Endodermal cell (in vitro differentiated cells): Measurements from ENCODE around the gene SCN2B. TPM values are rescaled to one million over a fixed set of nuclear protein-coding genes. Genes with fewer than 3 reads are reported as not detected.

Experiments used
- DNase-seq: peaks from one replicate; pipeline ENCODE4 v3.0.0-alpha.2; 2017
- H3K27ac ChIP-seq: 2 replicates; pipeline ENCODE4 v1.5.1; 2013; ENCODE audit warnings: mild to moderate bottlenecking, low read depth, low read length, moderate library complexity
- H3K27me3 ChIP-seq: 2 replicates; pipeline ENCODE4 v1.6.1; 2013; ENCODE audit warnings: mild to moderate bottlenecking, low read length, moderate library complexity; ENCODE audit not compliant: insufficient read depth, control insufficient read depth, poor library complexity, severe bottlenecking
- H3K36me3 ChIP-seq: 2 replicates; pipeline ENCODE4 v1.7.0; 2013; ENCODE audit warnings: mild to moderate bottlenecking, low read length, moderate library complexity; ENCODE audit not compliant: control insufficient read depth, insufficient read depth
- H3K4me1 ChIP-seq: one replicate; pipeline ENCODE4 v1.7.0; 2013; ENCODE audit warnings: low read length; ENCODE audit not compliant: control insufficient read depth, insufficient read depth
- H3K4me3 ChIP-seq: 2 replicates; pipeline ENCODE4 v1.5.1; 2013; ENCODE audit warnings: mild to moderate bottlenecking, low read length, moderate library complexity
- H3K9ac ChIP-seq: 2 replicates; pipeline ENCODE4 v1.6.1; 2013; ENCODE audit warnings: mild to moderate bottlenecking, low read length, moderate library complexity; ENCODE audit not compliant: poor library complexity, severe bottlenecking; ENCODE audit errors: extremely low read depth
- H3K9me3 ChIP-seq: 2 replicates; pipeline ENCODE4 v1.6.1; 2013; ENCODE audit warnings: mild to moderate bottlenecking, low read length, moderate library complexity; ENCODE audit not compliant: control insufficient read depth
- H3K27ac Mint-ChIP-seq: 2 replicates; pipeline ENCODE4 v1.8.0; 2020; ENCODE audit warnings: mixed read lengths
- H3K27me3 Mint-ChIP-seq: 2 replicates; pipeline ENCODE4 v1.8.0; 2021; ENCODE audit warnings: mild to moderate bottlenecking, mixed read lengths; ENCODE audit not compliant: insufficient read depth
- H3K36me3 Mint-ChIP-seq: 2 replicates; pipeline ENCODE4 v1.8.0; 2020; ENCODE audit warnings: low read depth, mixed read lengths
- H3K4me1 Mint-ChIP-seq: 2 replicates; pipeline ENCODE4 v1.8.0; 2020; ENCODE audit warnings: mixed read lengths
- H3K4me3 Mint-ChIP-seq: 2 replicates; pipeline ENCODE4 v1.8.0; 2020; ENCODE audit warnings: mild to moderate bottlenecking, moderate library complexity, mixed read lengths
- H3K9me3 Mint-ChIP-seq: 2 replicates; pipeline ENCODE4 v1.8.0; 2020; ENCODE audit warnings: mild to moderate bottlenecking, mixed read lengths
- WGBS, 2 experiments: methylation state at CpG; one replicate each; pipeline versions ENCODE4 v1.1.5 to v1.1.7; 2013; ENCODE audit warnings: missing lambda C conversion rate in 2 of 2, mixed read lengths in 1 of 2; ENCODE audit not compliant: insufficient coverage in 1 of 2, insufficient read length in 1 of 2; 5-methylcytosine and 5-hydroxymethylcytosine counted together
- total RNA-seq, 2 donors: library from RNA; stranded (reverse); fragmentation: NEBNext Ultra II Directional in 1 of 2; extraction: Animal tissue kit (Norgen Biotek cat#: 25700) in 1 of 2; gene quantifications; 2 replicates in 1 of 2; 3 replicates in 1 of 2; pipeline ENCODE4 v1.2.1, GENCODE V29; 2021
- TF ChIP-seq, protein P1 (sequence below): fragments of 200-600 bp; sonication (generic); conservative IDR thresholded peaks from 2 replicates; pipeline ENCODE4 v1.5.0; 2021; ENCODE audit warnings: antibody characterized with exemption, mild to moderate bottlenecking

The SCN2B gene
- total RNA-seq, 2 donors from 2014 or later: 0.11 to 0.20 TPM

DNA sequence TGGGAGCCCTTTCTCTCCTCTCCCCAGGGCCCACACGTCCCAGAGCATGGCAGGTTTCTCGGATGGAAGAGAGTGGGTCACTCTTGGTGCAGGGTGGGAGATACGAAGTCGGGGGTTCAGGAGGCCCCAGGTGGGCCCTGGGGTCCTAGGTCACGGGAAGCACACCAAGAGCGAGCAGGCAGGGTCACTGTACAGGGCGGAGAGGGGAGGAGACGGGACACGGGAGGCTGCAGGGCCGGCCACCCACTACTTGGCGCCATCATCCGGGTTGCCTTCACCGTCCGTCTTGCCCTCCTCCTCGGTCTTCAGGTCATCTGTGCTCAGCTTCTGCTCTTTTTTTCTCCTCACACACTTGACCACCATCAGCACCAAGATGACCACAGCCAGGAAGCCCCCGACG, 9.8 kb downstream of the SCN2B start:
- TF ChIP-seq, protein P1, sequence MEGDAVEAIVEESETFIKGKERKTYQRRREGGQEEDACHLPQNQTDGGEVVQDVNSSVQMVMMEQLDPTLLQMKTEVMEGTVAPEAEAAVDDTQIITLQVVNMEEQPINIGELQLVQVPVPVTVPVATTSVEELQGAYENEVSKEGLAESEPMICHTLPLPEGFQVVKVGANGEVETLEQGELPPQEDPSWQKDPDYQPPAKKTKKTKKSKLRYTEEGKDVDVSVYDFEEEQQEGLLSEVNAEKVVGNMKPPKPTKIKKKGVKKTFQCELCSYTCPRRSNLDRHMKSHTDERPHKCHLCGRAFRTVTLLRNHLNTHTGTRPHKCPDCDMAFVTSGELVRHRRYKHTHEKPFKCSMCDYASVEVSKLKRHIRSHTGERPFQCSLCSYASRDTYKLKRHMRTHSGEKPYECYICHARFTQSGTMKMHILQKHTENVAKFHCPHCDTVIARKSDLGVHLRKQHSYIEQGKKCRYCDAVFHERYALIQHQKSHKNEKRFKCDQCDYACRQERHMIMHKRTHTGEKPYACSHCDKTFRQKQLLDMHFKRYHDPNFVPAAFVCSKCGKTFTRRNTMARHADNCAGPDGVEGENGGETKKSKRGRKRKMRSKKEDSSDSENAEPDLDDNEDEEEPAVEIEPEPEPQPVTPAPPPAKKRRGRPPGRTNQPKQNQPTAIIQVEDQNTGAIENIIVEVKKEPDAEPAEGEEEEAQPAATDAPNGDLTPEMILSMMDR: no peak
- DNase-seq: no peak
- H3K9me3 Mint-ChIP-seq: no peaks in the 10 kb centered on the region
- no peak overlapping the region for H3K27ac Mint-ChIP-seq
- no peak overlapping the region for H3K27ac ChIP-seq
- no peaks in the 10 kb centered on the region for H3K36me3 Mint-ChIP-seq
- peaks cover 91% of the 10 kb centered on the region for H3K27me3 Mint-ChIP-seq
- no peak overlapping the region for H3K9ac ChIP-seq
- no peaks in the 10 kb centered on the region for H3K9me3 ChIP-seq
- no peaks in the 10 kb centered on the region for H3K36me3 ChIP-seq
- H3K4me1 Mint-ChIP-seq: peaks cover 7% of the 10 kb centered on the region
- no peak overlapping the region for H3K4me3 Mint-ChIP-seq
- H3K27me3 ChIP-seq: peaks cover 77% of the 10 kb centered on the region
- WGBS, 2 experiments: 91 to 95% methylated on average over 9 to 17 of the region's 17 CpGs
- no peak overlapping the region for H3K4me3 ChIP-seq
- H3K4me1 ChIP-seq: no peaks in the 10 kb centered on the region

DNA sequence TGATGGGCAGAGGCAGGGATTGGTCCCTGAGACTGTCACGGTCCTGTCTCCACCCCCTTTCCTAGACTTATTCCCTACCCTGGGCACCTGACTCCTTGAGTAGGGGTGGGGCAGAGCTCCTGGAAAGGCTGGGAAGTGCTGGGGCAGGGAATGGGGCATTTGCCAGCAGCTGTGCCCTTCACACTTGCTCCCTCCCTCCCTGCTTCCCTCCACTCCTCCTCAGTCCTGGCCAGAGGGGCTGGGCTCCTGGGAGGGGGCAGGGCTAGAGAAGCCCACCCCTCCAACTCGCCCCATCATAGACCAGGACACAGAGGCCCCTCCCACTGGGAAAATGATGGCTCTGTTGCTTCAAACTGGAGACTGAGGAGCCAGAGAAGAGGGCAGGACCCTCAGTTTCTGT, 11.6 kb downstream of the SCN2B start:
- H3K9me3 Mint-ChIP-seq: no peaks in the 10 kb centered on the region
- peaks cover 78% of the 10 kb centered on the region for H3K27me3 ChIP-seq
- DNase-seq: no peak
- no peaks in the 10 kb centered on the region for H3K4me1 ChIP-seq
- no peaks in the 10 kb centered on the region for H3K4me1 Mint-ChIP-seq
- no peak overlapping the region for H3K27ac Mint-ChIP-seq
- H3K4me3 Mint-ChIP-seq: no peak overlapping the region
- peaks cover 89% of the 10 kb centered on the region for H3K27me3 Mint-ChIP-seq
- H3K36me3 ChIP-seq: no peaks in the 10 kb centered on the region
- no peaks in the 10 kb centered on the region for H3K9me3 ChIP-seq
- no peak overlapping the region for H3K9ac ChIP-seq
- TF ChIP-seq, protein P1: no peak
- H3K4me3 ChIP-seq: no peak overlapping the region
- H3K27ac ChIP-seq: no peak overlapping the region
- WGBS, 2 experiments: 77% methylated on average over 2 of the region's 2 CpGs; no CpG with 5 or more reads in 1 of the 2 experiments
- no peaks in the 10 kb centered on the region for H3K36me3 Mint-ChIP-seq

- WGBS, 2 experiments: 85 to 90% methylated on average over 4 to 5 of the region's 5 CpGs
- H3K4me1 ChIP-seq: no peaks in the 10 kb centered on the region
- DNase-seq: no peak
- no peak overlapping the region for H3K27ac ChIP-seq
- H3K27me3 ChIP-seq: peaks cover 78% of the 10 kb centered on the region
- no peak overlapping the region for H3K9ac ChIP-seq
- H3K9me3 ChIP-seq: no peaks in the 10 kb centered on the region
- Mint-ChIP-seq H3K9me3 (no peaks in the 10 kb centered on the region), H3K27me3 (peaks cover 89% of the 10 kb centered on the region), H3K27ac (no peak overlapping the region), H3K4me1 (no peaks in the 10 kb centered on the region), H3K4me3 (no peak overlapping the region), H3K36me3 (no peaks in the 10 kb centered on the region)
- H3K4me3 ChIP-seq: no peak overlapping the region
- no peaks in the 10 kb centered on the region for H3K36me3 ChIP-seq
- TF ChIP-seq, protein P1: no peak
Observed at GRCh38 chr11:118163494-118163893, 12.9 kb downstream of the SCN2B start.
